AG04450 (cell line): ENCODE data around the gene FAM193B. TPM values are rescaled to one million over a fixed set of nuclear protein-coding genes. Genes with fewer than 3 reads are reported as not detected.

Experiments used
- CTCF ChIA-PET: fragments of 300-600, 350-600 bp; formaldehyde crosslinking; extraction: SDS; loops from one replicate; lab custom pipeline; 2022; ENCODE audit warnings: antibody characterized with exemption, inconsistent platforms; lab: Charles Lee
- POLR2A ChIA-PET: fragments of 350-600 bp; formaldehyde crosslinking; extraction: SDS; loops from one replicate; lab custom pipeline; 2021; ENCODE audit warnings: antibody characterized with exemption, inconsistent platforms; lab: Yijun Ruan, JAX
- DNase-seq: peaks from one replicate; pipeline ENCODE4 v3.0.0-alpha.2; 2011; ENCODE audit warnings: low read depth, low spot score
- H3K27ac ChIP-seq: one replicate; pipeline ENCODE4 v1.5.1; 2012; ENCODE audit warnings: low read depth, low read length, control low read depth
- H3K27me3 ChIP-seq: one replicate; pipeline ENCODE4 v1.6.0; 2012; ENCODE audit warnings: low read length; ENCODE audit not compliant: control insufficient read depth, insufficient read depth
- H3K4me3 ChIP-seq: 2 replicates; pipeline ENCODE4 v1.5.1; 2011; ENCODE audit warnings: mild to moderate bottlenecking, low read depth, low read length, control low read depth
- H3K9me3 ChIP-seq: 2 replicates; pipeline ENCODE4 v1.5.1; 2012; ENCODE audit warnings: low read length; ENCODE audit not compliant: control insufficient read depth, insufficient read depth
- CTCF ChIP-seq: IDR thresholded peaks from 2 replicates; pipeline ENCODE4 v1.5.1; 2011; ENCODE audit warnings: low read depth, low read length, control low read depth, inconsistent platforms
- polyA plus RNA-seq: library from polyadenylated mRNA; depleted of rRNA; stranded (reverse); fragments of >200 nt; gene quantifications from 2 replicates; pipeline ENCODE4 v1.2.3, GENCODE V29; 2011

Gene FAM193B
- polyA plus RNA-seq, 1 experiment: 30.1 TPM

- ChIA-PET POLR2A (interaction anchor here (0.6 to 1.5 kb wide), 7 partner anchors 16 to 99 kb away, joined by 3 to 14 read pairs (median 4); partner anchors contain the start of gene DDX41), CTCF (interaction anchor here (1.6 kb wide), 1 partner anchor 43 kb away, joined by 4 read pairs; no protein-coding TSS in a partner anchor)
- H3K4me3 ChIP-seq: peak overlapping the region; percentile 95
- no peak overlapping the region for H3K27ac ChIP-seq
- no peak for TF ChIP-seq CTCF
- H3K27me3 ChIP-seq: peaks cover 10% of the 10 kb centered on the region
- peaks cover 5% of the 10 kb centered on the region; the same call in 1 of the 2 replicates for H3K9me3 ChIP-seq
- DNase-seq: no peak
Observed at GRCh38 chr5:177591690-177592009, 37.3 kb upstream of the FAM193B start.

DNA sequence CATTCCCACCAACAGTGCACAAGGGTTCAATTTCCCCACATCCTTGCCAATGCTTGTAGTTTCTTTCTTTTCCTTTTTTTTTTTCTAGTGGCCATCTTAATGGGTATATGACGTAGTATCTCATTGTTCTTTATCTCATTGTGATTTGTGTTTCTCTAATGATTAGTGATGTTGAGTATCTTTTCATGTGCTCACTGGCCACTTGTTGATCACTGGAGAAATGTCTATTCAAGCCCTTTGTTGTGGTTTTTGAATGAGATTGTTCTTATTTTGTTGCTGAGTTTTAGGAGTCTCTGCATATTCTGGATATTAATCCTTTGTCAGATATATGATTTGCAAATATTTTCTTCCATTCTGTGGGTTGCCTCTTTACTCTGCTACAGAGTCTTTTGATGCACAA is 36.0 kb upstream of the FAM193B start:
- Histone ChIP-seq H3K9me3 (peaks cover 5% of the 10 kb centered on the region; the same call in 1 of the 2 replicates), H3K27me3 (peaks cover 14% of the 10 kb centered on the region), H3K4me3 (no peak overlapping the region), H3K27ac (no peak overlapping the region)
- no peak for DNase-seq
- POLR2A ChIA-PET: no interaction called here
- CTCF ChIA-PET: no interaction called here
- TF ChIP-seq CTCF: no peak

- POLR2A ChIA-PET: no interaction called here
- CTCF ChIA-PET: no interaction called here
- H3K27me3 ChIP-seq: peaks cover 16% of the 10 kb centered on the region
Observed at GRCh38 chr5:177588413-177588909, 34.1 kb upstream of the FAM193B start.

GRCh38 chr5:177578316-177578715 is 24.0 kb upstream of the FAM193B start:
- Histone ChIP-seq H3K9me3 (no peaks in the 10 kb centered on the region), H3K4me3 (no peak overlapping the region), H3K27me3 (peaks cover 17% of the 10 kb centered on the region), H3K27ac (no peak overlapping the region)
- no peak for DNase-seq
- no peak for TF ChIP-seq CTCF
- CTCF ChIA-PET: no interaction called here
- POLR2A ChIA-PET: no interaction called here

More at GRCh38 chr5:177588413-177588909, 34.1 kb upstream of the FAM193B start:
- DNase-seq: no peak
- H3K9me3 ChIP-seq: peaks cover 5% of the 10 kb centered on the region; the same call in 1 of the 2 replicates
- TF ChIP-seq CTCF: no peak
- no peak overlapping the region for H3K4me3 ChIP-seq
- no peak overlapping the region for H3K27ac ChIP-seq

- ChIA-PET POLR2A (interaction anchor here (0.5 kb wide), 1 partner anchor 21 kb away, joined by 6 read pairs; no protein-coding TSS in a partner anchor), CTCF (no interaction called here)
- TF ChIP-seq CTCF: no peak
- DNase-seq: no peak
- H3K27me3 ChIP-seq: peaks cover 14% of the 10 kb centered on the region
- no peak overlapping the region for H3K4me3 ChIP-seq
- H3K9me3 ChIP-seq: no peaks in the 10 kb centered on the region
- H3K27ac ChIP-seq: no peak overlapping the region
Observed at GRCh38 chr5:177576169-177576568, 21.8 kb upstream of the FAM193B start.
